ENCODE data around the gene SLC7A14. TPM values are rescaled to one million over a fixed set of nuclear protein-coding genes. Genes with fewer than 3 reads are reported as not detected.
A peak's percentile ranks its signal among the peaks of the same experiment; 100 is the strongest.
"Not testable (repeated sequence)": the region's sequence is repeated elsewhere in the genome, so short reads cannot be mapped to it uniquely, and the experiment has no call there.

Gene SLC7A14
- total RNA-seq, 1 experiment from 2014 or later, result not detected

- in situ Hi-C loops (cut with HindIII; ENCODE audit: low pct_unique_long_range_greater_than_20kb, low sequenced_read_pairs), result no loop called here
- DNase-seq (ENCODE audit: low read depth, low spot score), result no peak
Observed at GRCh38 chr3:170600005-170600624, 14.2 kb upstream of the SLC7A14 start.

- in situ Hi-C loops (cut with HindIII; ENCODE audit: low pct_unique_long_range_greater_than_20kb, low sequenced_read_pairs), result no loop called here
- no peak for DNase-seq (ENCODE audit: low read depth, low spot score)
Observed at GRCh38 chr3:170599091-170599490, 13.2 kb upstream of the SLC7A14 start.

GRCh38 chr3:170598091-170598502 is 12.2 kb upstream of the SLC7A14 start:
- in situ Hi-C loops (cut with HindIII; ENCODE audit: low pct_unique_long_range_greater_than_20kb, low sequenced_read_pairs), result no loop called here
- DNase-seq (ENCODE audit: low read depth, low spot score), result no peak

GRCh38 chr3:170594528-170594927 is 8.7 kb upstream of the SLC7A14 start:
- in situ Hi-C loops (cut with HindIII; ENCODE audit: low pct_unique_long_range_greater_than_20kb, low sequenced_read_pairs), result no loop called here

GRCh38 chr3:170593634-170594033 is 7.8 kb upstream of the SLC7A14 start:
- DNase-seq (ENCODE audit: low read depth, low spot score), result no peak
- in situ Hi-C loops (cut with HindIII; ENCODE audit: low pct_unique_long_range_greater_than_20kb, low sequenced_read_pairs), result no loop called here

More at GRCh38 chr3:170594528-170594927, 8.7 kb upstream of the SLC7A14 start:
- no peak for DNase-seq (ENCODE audit: low read depth, low spot score)

GRCh38 chr3:170589113-170589512 is 3.2 kb upstream of the SLC7A14 start:
- DNase-seq (ENCODE audit: low read depth, low spot score), result no peak
- in situ Hi-C loops (cut with HindIII; ENCODE audit: low pct_unique_long_range_greater_than_20kb, low sequenced_read_pairs), result no loop called here

- in situ Hi-C loops (cut with HindIII; ENCODE audit: low pct_unique_long_range_greater_than_20kb, low sequenced_read_pairs), result no loop called here
- no peak for DNase-seq (ENCODE audit: low read depth, low spot score)
Observed at GRCh38 chr3:170585008-170585936, 603 bp downstream of the SLC7A14 start.

GRCh38 chr3:170584585-170585007 is 1.3 kb downstream of the SLC7A14 start:
- in situ Hi-C loops (cut with HindIII; ENCODE audit: low pct_unique_long_range_greater_than_20kb, low sequenced_read_pairs), result no loop called here
- DNase-seq (ENCODE audit: low read depth, low spot score), result peak; percentile 58

GRCh38 chr3:170579646-170580045 is 6.2 kb downstream of the SLC7A14 start:
- in situ Hi-C loops (cut with HindIII; ENCODE audit: low pct_unique_long_range_greater_than_20kb, low sequenced_read_pairs), result no loop called here
- DNase-seq (ENCODE audit: low read depth, low spot score), result no peak

GRCh38 chr3:170572665-170573253 is 13.1 kb downstream of the SLC7A14 start:
- in situ Hi-C loops (cut with HindIII; ENCODE audit: low pct_unique_long_range_greater_than_20kb, low sequenced_read_pairs), result no loop called here
- DNase-seq (ENCODE audit: low read depth, low spot score), result peak; percentile 84

GRCh38 chr3:170567598-170567997 is 18.3 kb downstream of the SLC7A14 start:
- in situ Hi-C loops (cut with HindIII; ENCODE audit: low pct_unique_long_range_greater_than_20kb, low sequenced_read_pairs); DNase-seq (ENCODE audit: low read depth, low spot score): not testable (repeated sequence)

GRCh38 chr3:170566413-170566812 is 19.5 kb downstream of the SLC7A14 start:
- no peak for DNase-seq (ENCODE audit: low read depth, low spot score)
- in situ Hi-C loops (cut with HindIII; ENCODE audit: low pct_unique_long_range_greater_than_20kb, low sequenced_read_pairs), result no loop called here

- in situ Hi-C loops (cut with HindIII; ENCODE audit: low pct_unique_long_range_greater_than_20kb, low sequenced_read_pairs), result no loop called here
Observed at GRCh38 chr3:170565495-170565894, 20.4 kb downstream of the SLC7A14 start.

GRCh38 chr3:170564664-170565063 is 21.2 kb downstream of the SLC7A14 start:
- in situ Hi-C loops (cut with HindIII; ENCODE audit: low pct_unique_long_range_greater_than_20kb, low sequenced_read_pairs), result no loop called here
- DNase-seq (ENCODE audit: low read depth, low spot score), result no peak

More at GRCh38 chr3:170565495-170565894, 20.4 kb downstream of the SLC7A14 start:
- no peak for DNase-seq (ENCODE audit: low read depth, low spot score)

GRCh38 chr3:170563712-170564423 is 22.0 kb downstream of the SLC7A14 start:
- DNase-seq (ENCODE audit: low read depth, low spot score), result peak; percentile 21
- in situ Hi-C loops (cut with HindIII; ENCODE audit: low pct_unique_long_range_greater_than_20kb, low sequenced_read_pairs), result no loop called here

- no peak for DNase-seq (ENCODE audit: low read depth, low spot score)
- in situ Hi-C loops (cut with HindIII; ENCODE audit: low pct_unique_long_range_greater_than_20kb, low sequenced_read_pairs), result no loop called here
Observed at GRCh38 chr3:170562080-170562479, 23.8 kb downstream of the SLC7A14 start.

- in situ Hi-C loops (cut with HindIII; ENCODE audit: low pct_unique_long_range_greater_than_20kb, low sequenced_read_pairs), result no loop called here
- no peak for DNase-seq (ENCODE audit: low read depth, low spot score)
Observed at GRCh38 chr3:170560717-170561382, 25.0 kb downstream of the SLC7A14 start.
